CD14-positive monocyte (primary cell): ENCODE data around the gene ZNF831. TPM values are rescaled to one million over a fixed set of nuclear protein-coding genes. Genes with fewer than 3 reads are reported as not detected.

Experiments
- DNase-seq, 3 donors: peaks; one replicate each; pipeline ENCODE4 v3.0.0-alpha.2; 2011 to 2022
- H2AFZ ChIP-seq: 2 replicates; pipeline ENCODE4 v1.6.0; 2012; ENCODE audit warnings: mild to moderate bottlenecking, low read depth, low read length, inconsistent platforms; ENCODE audit not compliant: insufficient read depth, poor library complexity, severe bottlenecking
- H3K27ac ChIP-seq, 2 donors: 1 replicate in 1 of 2; 2 replicates in 1 of 2; pipeline ENCODE4 v1.5.1; 2012 to 2013; ENCODE audit warnings: low read length in 2 of 2, control low read depth in 1 of 2, inconsistent platforms in 1 of 2, low read depth in 1 of 2, mild to moderate bottlenecking in 1 of 2
- H3K27me3 ChIP-seq, 2 donors: one replicate each; pipeline versions ENCODE4 v1.6.0 to v1.6.1; 2011 to 2013; ENCODE audit warnings: low read length in 2 of 2; ENCODE audit not compliant: control insufficient read depth in 2 of 2, insufficient read depth in 2 of 2
- H3K36me3 ChIP-seq, 2 donors: replicated peaks in 1 of 2; 1 replicate in 1 of 2; 2 replicates in 1 of 2; pipeline versions ENCODE4 v1.5.1 to v1.6.1; 2012 to 2013; ENCODE audit warnings: low read length in 2 of 2, control low read depth in 1 of 2, inconsistent platforms in 1 of 2, mild to moderate bottlenecking in 1 of 2; ENCODE audit not compliant: insufficient read depth in 2 of 2, control insufficient read depth in 1 of 2
- H3K4me1 ChIP-seq, 2 donors: 1 replicate in 1 of 2; 2 replicates in 1 of 2; pipeline versions ENCODE4 v1.5.1 to v1.6.1; 2012 to 2013; ENCODE audit warnings: low read length in 2 of 2, control low read depth in 1 of 2, inconsistent platforms in 1 of 2, mild to moderate bottlenecking in 1 of 2, moderate library complexity in 1 of 2; ENCODE audit not compliant: insufficient read depth in 2 of 2, control insufficient read depth in 1 of 2
- H3K4me2 ChIP-seq: replicated peaks from 2 replicates; pipeline ENCODE3; 2012; ENCODE audit warnings: low read length, moderate library complexity, mild to moderate bottlenecking; ENCODE audit not compliant: poor library complexity, severe bottlenecking; ENCODE audit errors: extremely low read depth
- H3K4me3 ChIP-seq, 3 experiments: fragments of 200-600 bp in 1 of 3; sonication (generic) in 1 of 3; replicated peaks in 1 of 3; 1 replicate in 2 of 3; 2 replicates in 1 of 3; pipeline ENCODE4 v1.5.1; 2011 to 2013; ENCODE audit warnings: low read length in 3 of 3, mild to moderate bottlenecking in 3 of 3, control low read depth in 2 of 3, low read depth in 2 of 3, inconsistent platforms in 1 of 3, moderate library complexity in 1 of 3
- H3K79me2 ChIP-seq: 2 replicates; pipeline ENCODE4 v1.6.0; 2012; ENCODE audit warnings: mild to moderate bottlenecking, control low read depth, inconsistent platforms, low read length, moderate library complexity; ENCODE audit not compliant: insufficient read depth
- H3K9ac ChIP-seq: 2 replicates; pipeline ENCODE4 v1.6.0; 2017; ENCODE audit warnings: low read length, mild to moderate bottlenecking; ENCODE audit not compliant: insufficient read depth, poor library complexity, severe bottlenecking
- H3K9me3 ChIP-seq, 2 donors: replicated peaks in 1 of 2; 1 replicate in 1 of 2; 2 replicates in 1 of 2; pipeline versions ENCODE4 v1.5.1 to v1.6.1; 2012 to 2013; ENCODE audit warnings: low read length in 2 of 2, control low read depth in 1 of 2; ENCODE audit not compliant: control insufficient read depth in 1 of 2, insufficient read depth in 1 of 2
- H4K20me1 ChIP-seq: 2 replicates; pipeline ENCODE4 v1.6.0; 2012; ENCODE audit warnings: mild to moderate bottlenecking, low read length, control low read depth, moderate library complexity; ENCODE audit not compliant: insufficient read depth
- H3K27ac Mint-ChIP-seq, 7 donors: one replicate each; pipeline ENCODE4 v1.8.0; 2020; ENCODE audit warnings: mild to moderate bottlenecking in 7 of 7, mixed read lengths in 7 of 7, moderate library complexity in 6 of 7, inconsistent platforms in 2 of 7
- H3K27me3 Mint-ChIP-seq, 3 donors: one replicate each; pipeline ENCODE4 v1.8.0; 2021 to 2022; ENCODE audit warnings: low read depth in 3 of 3, mild to moderate bottlenecking in 3 of 3, mixed read lengths in 3 of 3, moderate library complexity in 3 of 3, inconsistent platforms in 1 of 3
- H3K36me3 Mint-ChIP-seq, 2 donors: one replicate each; pipeline ENCODE4 v1.8.0; 2020; ENCODE audit warnings: mixed read lengths in 2 of 2, inconsistent platforms in 1 of 2, mild to moderate bottlenecking in 1 of 2
- H3K4me1 Mint-ChIP-seq: one replicate; pipeline ENCODE4 v1.8.0; 2020; ENCODE audit warnings: mild to moderate bottlenecking, mixed read lengths
- H3K4me3 Mint-ChIP-seq, 2 donors: one replicate each; pipeline ENCODE4 v1.8.0; 2020; ENCODE audit warnings: mild to moderate bottlenecking in 2 of 2, mixed read lengths in 2 of 2, moderate library complexity in 1 of 2
- H3K9me3 Mint-ChIP-seq, 7 donors: one replicate each; pipeline ENCODE4 v1.8.0; 2020 to 2022; ENCODE audit warnings: mixed read lengths in 7 of 7, mild to moderate bottlenecking in 6 of 7, moderate library complexity in 6 of 7, inconsistent platforms in 2 of 7
- CTCF ChIP-seq: fragments of 200-600 bp; IDR thresholded peaks from one replicate; pipeline ENCODE4 v1.8.0; 2022; ENCODE audit warnings: antibody characterized with exemption, mild to moderate bottlenecking
- WGBS: methylation state at CpG from one replicate; pipeline ENCODE4 v1.1.5; 2013; ENCODE audit warnings: missing lambda C conversion rate; ENCODE audit not compliant: insufficient coverage; 5-methylcytosine and 5-hydroxymethylcytosine counted together
- intact Hi-C, 2 donors: fragments of 100-400 bp; cut with micrococcal nuclease; formaldehyde crosslinking; loops; one replicate each; pipeline versions ENCODE4 v1.15.0 to v1.15.1; 2023
- polyA plus RNA-seq, 3 donors: library from polyadenylated mRNA; depleted of rRNA in 1 of 3; unstranded in 2 of 3; stranded (reverse) in 1 of 3; fragments of 300-500 nt in 2 of 3; fragments of >200 nt in 1 of 3; fragmentation: Illumina TruSeq in 2 of 3; gene quantifications; 1 replicate in 2 of 3; 2 replicates in 1 of 3; pipeline ENCODE4 v1.2.3, GENCODE V29; 2012 to 2021

The ZNF831 gene
- polyA plus RNA-seq, 3 donors: 0.03 to 0.09 TPM; not detected in 1

GRCh38 chr20:59122566-59122919 is 41.1 kb upstream of the ZNF831 start:
- Mint-ChIP-seq H3K9me3 (peaks cover 3 to 10% (median 6%) of the 10 kb centered on the region in 7 donors), H3K36me3 (no peaks in the 10 kb centered on the region), H3K4me1 (peaks cover 31% of the 10 kb centered on the region), H3K4me3 (no peak overlapping the region), H3K27me3 (peaks cover 11 to 18% (median 14%) of the 10 kb centered on the region in 3 donors), H3K27ac (peak overlapping the region in 3 of 7 donors; percentile 25 to 61 (median 61))
- Histone ChIP-seq H4K20me1 (no peaks in the 10 kb centered on the region), H2AFZ (no peak overlapping the region), H3K4me3 (no peak overlapping the region), H3K9ac (no peak overlapping the region), H3K27ac (no peak overlapping the region), H3K79me2 (no peaks in the 10 kb centered on the region), H3K27me3 (peaks cover 5 to 6% of the 10 kb centered on the region in 2 donors), H3K36me3 (no peaks in the 10 kb centered on the region), H3K4me2 (no peak overlapping the region), H3K4me1 (peaks cover 12 to 27% of the 10 kb centered on the region in 2 donors), H3K9me3 (peaks cover 0 to 4% of the 10 kb centered on the region in 2 donors)
- TF ChIP-seq CTCF: no peak
- no peak for DNase-seq
- intact Hi-C loops: no loop called here
- 83% methylated on average over 2 of the region's 4 CpGs for WGBS

- TF ChIP-seq CTCF: no peak
- Histone ChIP-seq H3K27ac (no peak overlapping the region), H3K4me2 (no peak overlapping the region), H3K36me3 (no peaks in the 10 kb centered on the region), H2AFZ (no peak overlapping the region), H3K79me2 (no peaks in the 10 kb centered on the region), H3K4me1 (peaks cover 12 to 27% of the 10 kb centered on the region in 2 donors), H3K27me3 (peaks cover 5 to 6% of the 10 kb centered on the region in 2 donors), H3K4me3 (no peak overlapping the region), H3K9me3 (peaks cover 0 to 4% of the 10 kb centered on the region in 2 donors), H4K20me1 (no peaks in the 10 kb centered on the region), H3K9ac (no peak overlapping the region)
- Mint-ChIP-seq H3K36me3 (no peaks in the 10 kb centered on the region), H3K27ac (peak overlapping the region in 4 of 7 donors; percentile 25 to 61 (median 56)), H3K9me3 (peaks cover 3 to 10% (median 6%) of the 10 kb centered on the region in 7 donors), H3K4me1 (peaks cover 31% of the 10 kb centered on the region), H3K27me3 (peaks cover 11 to 18% (median 12%) of the 10 kb centered on the region in 3 donors), H3K4me3 (peak overlapping the region; percentile 35 to 36)
- 86% methylated on average over 6 of the region's 15 CpGs for WGBS
- DNase-seq: peak in 1 of 3 donors; percentile 8
- intact Hi-C loops: no loop called here
Observed at GRCh38 chr20:59123011-59123677, 40.5 kb upstream of the ZNF831 start.
